Brain pericyte (primary cell): ENCODE measurements around the gene KIAA1549.

ENCODE experiments used
- DNase-seq: peaks from one replicate; pipeline ENCODE4 v3.0.0-alpha.2; 2012; ENCODE audit warnings: low read depth, low spot score

KIAA1549 gene

DNA sequence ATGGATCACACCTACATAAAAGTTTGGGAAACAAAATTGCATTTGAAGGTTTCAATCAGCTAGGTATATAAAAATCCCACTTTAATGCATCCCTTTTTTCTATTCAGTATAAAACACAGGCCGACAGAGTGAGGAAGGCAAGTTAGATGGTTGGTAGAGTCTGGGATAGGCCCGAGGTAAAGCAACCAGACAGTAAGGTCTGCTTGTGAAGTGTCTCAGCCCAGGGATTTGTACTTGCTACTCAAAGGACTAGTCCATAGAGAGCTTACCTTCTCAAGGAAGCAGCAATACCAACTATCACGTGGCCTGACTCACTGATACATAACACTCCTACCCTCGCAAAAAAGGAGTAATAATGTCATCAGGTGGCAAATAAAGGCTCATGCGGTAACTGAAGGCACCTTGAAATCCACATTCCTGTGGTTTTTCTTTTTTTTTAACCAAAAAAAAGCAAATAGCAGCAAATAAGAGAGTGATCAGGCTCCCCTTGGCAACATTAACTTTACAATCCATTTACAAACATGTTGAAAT is 127.0 kb downstream of the KIAA1549 start:
- no peak for DNase-seq

DNA sequence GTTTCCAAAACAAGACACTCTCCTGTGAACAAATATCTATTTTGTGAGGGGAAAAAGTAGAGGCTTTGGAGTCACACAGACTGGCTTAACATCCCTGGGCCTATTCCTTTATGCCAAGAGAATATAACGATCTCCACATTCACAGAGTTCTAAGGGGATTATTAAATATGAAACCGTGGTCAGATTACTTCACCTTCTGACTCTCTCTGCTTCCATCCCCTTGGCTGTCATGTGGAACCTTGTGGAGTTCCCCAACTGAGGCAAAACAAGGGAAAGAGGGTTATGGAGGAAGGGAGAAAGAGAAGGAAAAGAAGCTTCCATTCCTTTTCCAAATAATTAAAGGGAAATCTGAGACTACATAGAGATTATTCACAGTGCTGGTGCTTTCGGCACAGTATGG is 127.7 kb downstream of the KIAA1549 start:
- no peak for DNase-seq

DNA sequence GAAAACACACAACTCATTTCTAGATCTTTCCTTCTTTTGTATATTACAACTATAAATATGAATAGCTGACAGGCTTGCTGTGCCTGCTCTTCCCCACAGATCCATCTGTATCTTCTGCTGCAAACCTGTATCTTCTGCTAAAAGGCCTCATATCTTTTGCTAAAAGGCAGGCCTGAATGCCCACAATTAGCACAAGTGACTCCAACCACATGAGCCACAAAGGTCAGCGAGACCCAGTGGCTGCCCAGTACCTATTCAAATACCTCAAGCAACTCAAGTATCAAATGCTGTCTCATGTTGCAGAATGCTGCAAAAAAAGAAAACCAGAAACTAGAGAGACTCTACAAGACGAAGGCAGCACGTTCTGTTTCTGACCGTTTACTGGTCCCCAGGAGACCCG is 128.7 kb downstream of the KIAA1549 start:
- DNase-seq: no peak

DNA sequence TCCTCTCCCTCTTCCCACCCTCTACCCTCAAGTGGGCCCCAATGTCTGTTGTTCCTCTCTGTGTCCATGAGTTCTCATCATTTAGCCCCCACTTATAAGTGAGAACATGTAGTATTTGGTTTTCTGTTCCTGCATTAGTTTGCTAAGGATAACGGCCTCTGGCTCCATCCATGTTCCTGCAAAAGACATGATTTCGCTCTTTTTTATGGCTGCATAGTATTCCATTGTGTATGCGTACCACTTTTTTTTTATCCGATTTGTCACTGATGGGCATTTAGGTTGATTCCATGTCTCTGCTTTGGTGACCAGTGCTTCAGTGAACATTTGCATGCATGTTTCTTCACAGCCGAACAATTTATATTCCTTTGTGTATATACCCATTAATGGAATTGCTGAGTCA is 131.5 kb downstream of the KIAA1549 start:
- DNase-seq: no peak

DNA sequence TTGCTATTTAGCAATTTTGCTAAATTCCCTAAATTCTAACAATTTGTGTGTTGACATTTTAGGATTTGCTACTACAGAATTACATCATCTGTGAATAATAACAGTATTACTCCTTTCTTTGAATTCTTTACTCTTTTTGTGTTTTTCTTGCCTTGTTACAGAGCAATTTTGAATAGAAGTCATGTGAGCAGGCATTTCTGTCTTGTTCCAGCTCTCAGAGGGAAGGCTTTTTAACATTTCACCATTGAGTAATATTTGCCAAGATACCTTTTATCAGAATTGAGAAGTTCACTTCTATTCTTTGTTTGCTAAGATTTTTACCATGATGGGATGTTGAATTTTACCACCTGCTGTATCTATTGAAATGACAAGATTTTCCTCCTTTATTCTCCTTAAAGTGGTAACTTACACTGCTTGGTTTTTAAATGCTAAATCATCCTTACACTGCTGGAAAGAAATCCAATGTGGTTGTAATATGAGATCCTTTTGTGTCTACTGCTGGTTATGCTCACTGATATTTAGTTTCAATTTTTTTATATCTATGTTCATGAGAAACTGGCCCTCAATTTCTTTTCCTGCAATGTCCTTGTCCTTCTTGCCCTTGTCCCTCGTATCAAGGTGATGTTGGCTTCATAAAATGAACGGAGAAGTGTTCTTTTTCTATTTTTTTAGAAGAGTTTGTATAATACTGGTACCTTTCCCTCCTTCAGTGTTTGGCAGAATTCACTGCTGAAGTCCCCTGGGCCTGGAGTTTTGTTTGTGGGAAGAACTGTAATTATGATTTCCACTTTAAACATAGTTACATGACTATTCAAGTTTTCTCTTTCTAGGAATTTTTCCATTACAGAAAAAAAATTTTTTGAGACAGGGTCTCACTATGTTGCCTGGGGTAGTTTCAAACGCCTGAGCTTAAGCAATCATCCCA is 132.9 kb downstream of the KIAA1549 start:
- no peak for DNase-seq

DNA sequence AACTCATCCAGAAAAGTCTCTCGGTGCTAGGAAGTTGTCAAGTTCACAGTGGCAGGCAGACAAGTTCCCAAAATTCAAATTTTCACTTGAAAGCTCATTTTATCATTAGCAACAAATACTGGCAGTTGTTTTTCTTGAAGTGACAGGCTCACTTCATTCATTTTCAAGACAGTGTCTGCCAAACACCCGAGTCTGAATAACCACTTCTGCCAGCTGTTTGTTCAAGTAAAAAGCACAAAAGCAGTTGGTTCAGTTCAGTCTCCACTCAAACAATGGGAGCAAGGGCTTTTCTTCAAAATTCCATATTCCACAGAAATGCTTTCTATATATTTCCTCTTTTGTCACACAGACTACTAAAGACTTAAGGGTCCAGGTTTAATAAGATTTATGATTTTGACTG is 135.5 kb downstream of the KIAA1549 start:
- DNase-seq: no peak

DNA sequence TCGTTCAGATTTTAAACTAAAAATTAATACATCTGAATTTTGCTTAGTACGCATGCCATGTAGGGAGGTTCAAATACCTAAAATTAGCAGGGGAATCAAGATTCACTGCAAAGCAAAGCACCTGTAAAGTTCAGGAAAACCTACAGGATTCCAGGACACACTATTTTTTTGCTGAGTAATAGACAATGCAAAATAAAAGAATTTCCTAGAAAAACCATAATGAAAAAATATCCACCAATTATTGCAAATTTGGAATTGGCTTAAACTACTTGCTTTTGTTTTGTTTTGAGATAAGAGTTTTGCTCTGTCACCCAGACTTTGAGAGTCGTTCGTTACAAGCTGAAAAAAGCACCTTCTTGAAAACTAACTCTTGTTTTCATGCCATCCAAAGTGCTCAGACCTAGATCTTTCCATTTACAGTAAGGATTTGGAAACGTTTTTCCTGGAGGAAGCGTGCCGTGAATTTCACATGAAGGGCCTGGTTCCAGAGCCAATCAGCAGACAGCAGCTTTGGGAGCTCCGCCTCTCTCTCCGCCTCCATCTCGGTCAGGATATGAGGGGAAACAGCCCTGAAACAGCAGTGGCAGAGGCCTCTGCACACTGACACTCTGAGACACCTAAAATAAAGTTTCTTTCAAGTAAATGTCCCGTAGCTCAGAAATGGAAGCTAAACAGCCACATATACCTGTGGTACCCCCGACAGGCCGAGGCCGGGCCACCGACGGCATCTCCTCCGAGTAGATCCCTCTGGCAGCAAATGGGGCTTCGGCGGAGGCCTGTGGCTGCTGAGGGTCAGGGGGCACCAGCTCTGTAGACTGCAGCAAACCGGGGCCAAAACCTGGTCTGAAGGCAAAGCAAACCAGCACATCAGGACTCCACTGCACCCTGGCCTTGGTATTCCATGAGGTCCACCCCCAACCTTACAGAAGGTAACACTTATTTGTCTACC is 137.3 kb downstream of the KIAA1549 start:
- no peak for DNase-seq

DNA sequence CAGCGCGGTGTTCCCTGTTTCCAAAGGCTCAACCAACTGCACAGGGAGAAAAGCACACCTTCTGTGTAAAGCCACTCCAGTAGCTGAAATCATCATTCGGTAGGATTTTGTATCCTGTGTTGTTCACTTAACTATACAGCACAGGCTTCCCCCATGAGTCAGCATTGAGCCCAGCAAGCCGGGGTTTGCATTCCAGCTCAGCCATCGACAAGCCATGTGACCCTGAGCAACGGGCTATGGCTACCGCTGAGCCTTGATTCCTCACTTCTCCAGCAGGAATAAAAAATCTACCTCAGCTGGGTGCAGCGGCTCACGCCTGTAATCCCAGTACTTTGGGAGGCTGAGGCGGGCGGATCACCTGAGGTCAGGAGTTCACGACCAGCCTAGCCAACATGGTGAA is 139.1 kb downstream of the KIAA1549 start:
- DNase-seq: no peak

DNA sequence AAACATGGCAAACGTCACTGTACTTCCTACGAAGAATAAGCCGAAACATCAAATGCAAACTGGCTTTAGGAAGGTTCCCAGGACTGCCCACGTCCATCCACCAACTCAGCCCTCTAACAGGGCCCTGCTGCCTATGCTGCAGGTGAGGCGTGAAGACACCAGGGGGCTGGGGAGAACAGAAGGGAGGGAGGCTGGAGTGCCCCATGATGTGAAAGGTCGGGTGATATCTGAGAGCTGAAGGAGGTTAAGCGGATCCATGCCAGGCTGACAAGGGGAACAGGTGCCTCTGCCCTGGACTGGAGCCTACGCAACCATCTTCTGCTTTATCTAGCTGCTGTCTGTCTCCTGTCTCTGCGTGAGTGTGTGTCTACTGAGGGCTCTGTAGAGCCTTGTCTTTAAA is 143.0 kb downstream of the KIAA1549 start:
- DNase-seq: no peak

DNA sequence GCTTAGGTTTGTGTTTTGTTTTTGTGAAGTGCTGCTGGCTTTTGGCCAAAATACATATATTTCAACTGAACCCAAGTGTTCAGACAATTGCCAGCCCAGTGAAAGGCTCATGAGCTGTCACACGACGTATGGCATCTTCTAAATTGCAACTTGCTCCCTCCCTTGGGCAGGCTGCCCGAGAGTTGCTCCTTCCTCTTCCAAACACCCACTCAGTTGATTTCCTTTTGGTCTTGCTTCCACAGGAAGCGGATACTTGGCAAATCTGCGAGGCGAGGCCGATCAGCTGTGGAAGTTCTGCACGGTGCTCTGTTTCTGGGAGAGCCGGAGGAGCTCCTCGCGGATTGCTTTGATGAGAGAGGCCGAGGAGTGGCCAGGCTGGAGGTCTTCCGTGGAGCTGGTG is 143.6 kb downstream of the KIAA1549 start:
- no peak for DNase-seq

DNA sequence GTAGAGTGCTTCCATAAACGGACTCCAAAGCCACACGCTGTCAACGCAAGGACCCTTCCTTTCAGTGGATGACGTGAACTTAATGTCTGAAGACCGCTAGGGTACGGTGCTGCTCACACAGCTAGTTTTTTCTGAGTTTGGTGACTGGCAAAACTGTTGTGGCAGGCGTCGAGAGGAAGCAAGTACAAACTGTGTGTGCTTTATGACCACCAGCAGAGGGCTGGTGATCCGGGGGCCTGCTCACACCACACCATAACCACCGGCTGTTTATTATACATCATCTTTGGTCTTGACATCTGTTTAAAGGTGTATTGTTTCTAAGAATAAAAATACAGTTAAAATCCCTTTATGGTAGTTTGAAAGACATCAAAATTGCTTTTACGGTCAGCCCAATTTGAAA is 146.1 kb downstream of the KIAA1549 start:
- no peak for DNase-seq

DNA sequence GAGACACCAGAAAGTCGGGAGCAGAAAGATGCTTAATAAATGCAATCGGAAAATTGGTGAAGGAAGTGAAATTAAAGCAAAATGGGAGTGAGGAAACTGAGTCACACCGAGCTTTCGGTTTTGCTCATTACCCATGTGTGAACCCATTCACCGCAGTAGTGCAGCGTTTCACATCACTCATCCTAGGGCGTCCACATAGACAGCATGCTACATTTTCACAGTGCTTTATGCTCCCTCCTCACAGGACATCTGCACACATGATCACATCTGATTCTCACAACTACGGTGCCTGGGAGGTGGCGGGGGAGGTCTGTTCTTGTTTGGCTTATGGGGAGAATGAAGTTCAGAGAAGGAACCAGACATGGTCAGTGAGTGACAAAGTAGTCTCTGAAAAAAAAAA is 146.6 kb downstream of the KIAA1549 start:
- DNase-seq: no peak

DNA sequence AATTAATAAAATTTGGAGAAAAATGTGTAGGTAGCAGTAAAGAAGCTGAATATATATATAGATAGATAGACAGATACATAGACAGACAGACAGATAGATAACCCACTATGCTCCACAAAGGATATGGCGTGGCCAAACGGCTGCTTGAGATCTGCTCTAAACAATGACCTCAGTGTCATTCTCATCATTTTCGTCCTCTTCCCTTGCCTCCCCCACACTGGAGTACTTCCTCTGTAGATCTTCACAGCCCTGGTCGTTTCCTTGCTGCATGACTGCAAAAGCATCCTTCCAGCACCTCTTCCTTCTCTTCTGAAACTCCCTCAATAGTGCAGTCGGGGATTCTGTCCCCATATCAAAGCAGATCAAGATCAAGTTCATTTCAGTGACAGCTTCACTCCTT is 147.6 kb downstream of the KIAA1549 start:
- no peak for DNase-seq

DNA sequence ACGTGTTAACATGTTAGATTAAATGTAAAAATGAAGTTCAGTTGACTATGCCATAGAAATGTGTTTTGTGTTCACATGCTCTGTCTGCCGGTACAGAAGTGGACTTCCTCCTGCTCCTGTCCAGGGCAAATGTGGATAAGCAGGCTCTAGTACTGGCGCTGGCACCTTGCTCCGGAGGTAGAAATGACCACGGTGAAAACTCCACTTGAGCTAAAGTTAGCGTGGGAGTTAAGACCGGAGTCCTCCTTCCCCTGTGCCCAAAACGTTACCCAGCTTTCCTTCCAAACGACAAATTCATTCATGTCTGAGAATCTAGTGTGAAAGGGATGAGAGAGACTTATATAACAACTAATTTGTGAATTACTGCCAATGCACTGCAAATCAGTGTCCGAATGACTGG is 148.2 kb downstream of the KIAA1549 start:
- no peak for DNase-seq

DNA sequence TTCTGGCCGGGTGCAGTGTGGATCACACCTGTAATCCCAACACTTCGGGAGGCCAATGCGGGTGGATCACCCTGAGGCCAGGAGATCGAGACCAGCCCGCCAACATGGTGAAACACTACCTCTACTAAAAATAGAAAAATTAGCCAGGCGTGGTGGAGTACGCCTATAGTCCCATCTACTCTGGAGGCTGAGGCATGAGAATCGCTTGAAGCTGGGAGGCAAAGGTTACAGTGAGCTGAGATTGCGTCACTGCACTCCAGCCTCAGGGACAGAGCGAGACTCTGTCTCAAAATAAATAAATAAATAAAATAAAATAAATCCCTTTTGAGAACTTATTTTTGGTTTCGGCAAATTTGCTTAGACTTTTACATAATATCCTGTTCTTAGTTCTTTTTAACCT is 151.9 kb downstream of the KIAA1549 start:
- DNase-seq: no peak

DNA sequence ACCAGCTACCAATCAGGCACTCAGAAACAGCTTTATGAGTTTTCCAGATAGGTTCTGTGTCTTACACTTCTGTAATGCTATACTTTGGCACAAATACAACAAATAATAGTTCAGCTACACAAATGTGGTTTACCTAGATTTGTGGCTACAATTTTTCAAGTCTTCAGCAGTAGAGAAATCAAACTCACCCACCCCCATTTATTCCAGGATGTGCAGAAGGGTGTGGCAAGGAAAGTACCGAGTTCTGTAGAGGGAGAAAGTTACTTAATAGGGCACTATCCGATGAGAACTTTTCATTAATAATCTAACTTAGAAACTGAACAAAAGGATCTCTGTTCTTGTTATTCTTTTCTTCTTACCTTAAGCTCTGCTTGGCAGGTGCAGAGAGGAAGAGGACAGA is 152.9 kb downstream of the KIAA1549 start:
- no peak for DNase-seq

DNA sequence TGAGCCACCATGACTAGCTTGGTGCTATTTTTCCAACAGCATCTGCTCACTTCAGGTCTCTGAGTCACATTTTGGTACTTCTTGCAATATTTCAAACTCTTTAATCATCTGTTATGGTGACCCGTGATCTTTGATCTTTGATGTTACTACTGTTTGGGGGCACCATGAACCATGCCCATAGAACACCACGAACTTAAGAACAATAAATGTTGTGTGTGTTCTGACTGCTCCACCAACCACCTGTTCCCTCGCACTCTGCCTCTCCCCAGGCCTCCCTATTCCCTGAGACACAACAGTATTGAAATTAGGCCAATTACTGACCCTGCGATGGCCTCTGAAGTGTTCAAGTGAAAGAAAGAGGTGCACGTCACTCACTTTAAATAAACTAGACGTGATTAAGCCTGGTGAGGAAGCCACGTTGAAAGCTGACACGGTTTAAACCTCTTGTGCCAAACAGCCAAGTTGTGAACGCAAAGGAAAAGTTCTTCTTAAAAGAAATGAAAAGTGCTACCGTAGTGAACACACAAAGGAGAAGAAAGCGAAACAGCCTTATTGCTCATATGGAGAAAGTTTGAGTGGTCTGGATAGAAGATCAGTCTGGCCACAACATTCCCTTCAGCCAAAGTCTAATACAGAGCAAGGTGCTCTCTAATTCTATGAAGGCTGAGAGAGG is 156.0 kb downstream of the KIAA1549 start:
- no peak for DNase-seq

DNA sequence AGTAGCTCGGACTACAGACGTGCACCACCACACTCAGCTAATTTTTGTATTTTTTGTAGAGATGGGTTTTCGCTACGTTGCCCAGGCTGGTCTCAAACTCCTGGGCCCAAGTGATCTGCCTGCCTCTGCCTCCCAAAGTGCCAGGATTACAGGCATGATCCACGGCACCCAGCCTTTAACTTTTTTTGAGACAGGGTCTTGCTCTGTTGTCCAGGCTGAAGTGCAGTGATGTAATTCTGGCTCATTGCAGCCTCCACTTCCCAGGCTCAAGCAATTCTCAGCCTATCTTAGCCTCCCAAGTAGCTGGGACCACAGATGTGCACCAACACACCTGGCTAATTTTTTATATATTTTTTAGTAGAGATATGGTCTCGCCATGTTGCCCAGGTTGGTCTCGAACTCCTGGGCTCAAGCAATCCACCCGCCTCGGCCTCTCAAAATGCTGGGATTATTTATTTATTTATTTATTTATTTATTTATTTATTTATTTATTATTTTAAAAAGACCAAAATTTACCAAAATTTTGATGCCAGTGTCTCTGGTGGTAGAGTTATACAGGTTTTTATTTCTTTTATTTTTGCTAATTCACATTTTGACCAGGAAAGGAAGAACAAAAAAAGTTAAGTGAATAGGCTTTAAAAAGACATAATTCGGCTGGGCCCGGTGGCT is 158.2 kb downstream of the KIAA1549 start:
- DNase-seq: no peak

DNA sequence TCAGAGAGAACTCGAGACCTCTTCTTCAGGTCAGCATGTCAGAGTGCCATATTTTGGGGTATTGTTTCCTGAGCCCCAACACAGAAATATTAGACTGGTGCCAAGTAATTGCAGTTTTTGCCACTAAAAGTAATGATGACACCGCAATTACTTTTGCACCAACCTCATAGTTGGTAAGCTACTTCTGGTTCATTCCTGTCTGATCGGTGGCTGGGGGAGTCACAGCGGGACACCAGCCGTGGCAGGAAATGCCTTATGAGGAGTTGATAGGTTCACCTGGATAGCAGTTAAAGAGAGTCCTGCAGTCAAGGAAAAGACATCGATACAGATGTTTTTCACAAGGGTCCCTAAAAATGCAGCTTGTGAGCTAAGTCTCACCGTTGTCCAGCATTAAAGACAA is 159.3 kb downstream of the KIAA1549 start:
- no peak for DNase-seq

DNA sequence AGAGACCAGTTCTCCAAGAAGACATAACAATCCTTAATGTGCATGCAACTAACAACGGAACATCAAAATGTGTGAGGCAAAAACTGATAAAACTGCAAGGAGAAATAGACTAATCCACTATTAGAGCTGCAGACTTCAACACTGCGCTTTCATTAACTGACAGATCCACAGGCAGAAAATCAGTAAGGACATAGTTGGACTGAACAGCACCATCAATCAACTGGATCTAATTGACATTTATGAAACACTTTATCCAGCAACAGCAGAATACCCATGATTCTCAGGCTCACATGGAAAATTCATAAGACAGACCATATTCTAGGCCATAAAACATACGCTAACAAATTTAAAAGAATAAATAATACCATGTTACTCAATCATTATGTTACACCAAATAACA is 161.6 kb downstream of the KIAA1549 start:
- DNase-seq: no peak

DNA sequence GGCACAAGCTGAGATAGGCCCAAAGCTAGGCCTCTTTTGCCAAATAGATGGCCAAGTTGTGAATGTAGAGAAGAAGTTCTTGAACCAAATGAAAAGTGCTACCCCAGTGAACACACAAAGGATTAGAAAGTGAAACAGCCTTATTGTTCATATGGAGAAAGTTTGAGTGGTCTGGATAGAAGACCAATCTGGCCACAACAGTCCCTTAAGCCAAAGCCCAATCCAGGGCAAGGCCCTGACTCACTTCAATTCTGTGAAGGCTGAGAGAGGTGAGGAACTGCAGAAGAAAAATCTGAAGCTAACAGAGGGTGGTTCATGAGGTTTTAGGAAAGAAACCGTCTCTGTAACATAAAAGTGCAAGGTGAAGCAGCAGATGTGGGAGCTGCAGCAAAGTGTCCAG is 164.5 kb downstream of the KIAA1549 start:
- no peak for DNase-seq
